Measurements from ENCODE around the gene INSC.

- TF ChIP-seq POLR2A (IDR thresholded peaks at IDR 0.05; ENCODE audit: low read depth, low read length) = no peak
- no peak for TF ChIP-seq TAF1 (IDR thresholded peaks at IDR 0.05; ENCODE audit: borderline replicate concordance, low read depth, low read length)
These were observed 3.5 kb upstream of the INSC start for GRCh38 chr11:15111215-15111614.
